Measurements from ENCODE around the gene FBN1.

- TF ChIP-seq EZH2 (IDR thresholded peaks at IDR 0.05; ENCODE audit: borderline replicate concordance, low read length) (no peak), CTCF (conservative IDR thresholded peaks at IDR 0.05 in 1 of 2, IDR thresholded peaks at IDR 0.05 in 1 of 2; ENCODE audit: extremely low read depth in 1 of 2, insufficient read depth in 1 of 2, low read depth in 1 of 2, low read length in 2 of 2) (no peak)
These were observed 71.3 kb downstream of the FBN1 start for GRCh38 chr15:48574187-48574586.

Measured in mammary epithelial cell (primary cell).